GM19043 (cell line): ENCODE results near the gene AK4.

Experiments
- ATAC-seq: cut with Tn5 transposase; IDR thresholded peaks from one replicate; pipeline ENCODE4 v1.9.1; 2021; ENCODE audit warnings: low read depth; ENCODE audit not compliant: unreplicated experiment

Gene AK4

DNA sequence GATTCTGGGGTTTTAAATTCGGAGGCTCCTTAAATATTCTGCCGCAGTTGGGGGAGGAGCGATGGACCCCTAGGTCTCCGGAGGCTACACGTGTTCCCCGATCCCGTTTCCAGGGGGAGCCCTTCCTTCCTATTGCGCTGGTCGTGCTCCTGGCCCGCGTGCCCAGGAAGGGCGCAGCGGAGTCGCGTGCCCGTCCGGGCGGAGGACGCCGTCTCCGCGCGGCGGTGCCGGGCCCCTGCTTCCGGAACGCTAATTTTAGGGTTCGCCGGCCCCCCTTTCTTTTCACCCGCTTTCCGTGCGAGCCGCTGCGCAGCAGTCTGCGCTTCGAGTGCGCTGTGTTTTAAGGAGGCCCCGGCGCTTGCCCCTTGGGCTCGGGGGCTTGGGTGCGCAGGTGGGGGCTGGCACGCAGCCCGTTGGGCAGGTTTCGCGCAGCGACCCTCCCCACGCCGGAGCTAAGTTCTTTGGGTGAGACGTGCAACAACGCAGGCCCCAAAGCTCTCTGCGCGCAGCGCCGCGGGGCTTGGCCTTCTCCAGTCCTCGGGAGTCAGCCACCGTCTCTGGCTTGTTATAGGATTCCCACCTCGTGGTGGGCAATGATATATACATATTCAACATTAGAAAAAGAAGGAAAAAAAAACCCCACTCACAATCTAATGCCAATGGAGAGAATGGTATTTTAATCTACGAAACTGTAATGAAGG is 117.8 kb downstream of the AK4 start:
- ATAC-seq: no peak

DNA sequence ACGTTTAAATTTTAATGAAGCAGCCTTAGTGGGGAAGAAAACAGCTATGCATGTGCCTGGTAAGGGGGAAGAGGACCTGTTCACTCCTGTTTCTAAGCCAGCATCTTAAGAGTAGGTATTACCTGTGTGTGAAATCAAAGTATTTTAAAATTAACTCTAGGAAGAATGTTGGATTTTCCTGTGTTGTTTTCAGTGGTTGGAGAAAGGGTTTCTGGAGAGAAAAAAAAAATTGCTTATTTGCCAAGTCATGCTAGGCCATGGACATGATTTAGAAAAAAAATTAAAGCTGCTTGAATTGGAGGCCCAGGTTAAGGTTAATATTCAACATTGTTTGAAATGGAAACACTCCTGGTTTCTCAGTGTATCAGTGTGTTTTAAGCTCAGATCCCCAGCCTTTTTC is 118.5 kb downstream of the AK4 start:
- no peak for ATAC-seq

DNA sequence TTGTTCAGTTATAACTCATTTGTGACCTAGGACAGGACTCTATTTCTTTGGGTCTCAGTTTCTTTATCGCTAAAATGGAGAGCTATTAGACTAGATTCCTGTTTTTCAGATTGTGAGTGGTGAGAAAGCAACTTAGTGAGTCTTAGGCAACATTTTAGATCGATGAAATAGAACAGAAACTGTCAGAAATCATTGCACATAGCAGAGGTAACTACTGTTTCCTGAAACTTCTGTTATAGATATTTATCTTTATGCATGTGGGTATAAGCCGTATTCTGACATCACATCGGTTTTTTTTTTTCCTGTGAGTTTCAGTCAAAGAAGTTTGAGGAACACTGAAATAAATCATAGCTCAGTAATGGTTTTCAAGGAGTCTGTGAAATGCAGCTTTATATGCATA is 119.3 kb downstream of the AK4 start:
- ATAC-seq: no peak

DNA sequence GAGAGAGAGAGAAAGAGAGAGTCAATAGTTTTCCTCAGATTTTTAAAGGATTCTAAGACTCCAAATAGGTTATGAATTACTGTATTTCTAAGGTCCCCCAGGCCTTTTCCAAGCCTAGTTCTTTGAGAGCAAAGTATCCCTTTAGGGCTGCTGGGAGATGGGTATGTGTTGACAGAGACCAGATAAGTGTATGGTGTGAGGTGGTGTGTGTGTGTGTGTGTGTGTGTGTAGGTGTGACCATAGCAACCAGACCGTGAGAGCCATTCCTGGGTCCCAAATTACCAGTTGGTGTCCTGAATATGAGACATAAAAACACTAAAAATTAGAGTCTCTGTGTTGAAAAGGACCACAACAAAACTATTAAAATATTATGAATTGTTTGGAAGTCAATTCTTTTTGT is 119.7 kb downstream of the AK4 start:
- ATAC-seq: no peak

DNA sequence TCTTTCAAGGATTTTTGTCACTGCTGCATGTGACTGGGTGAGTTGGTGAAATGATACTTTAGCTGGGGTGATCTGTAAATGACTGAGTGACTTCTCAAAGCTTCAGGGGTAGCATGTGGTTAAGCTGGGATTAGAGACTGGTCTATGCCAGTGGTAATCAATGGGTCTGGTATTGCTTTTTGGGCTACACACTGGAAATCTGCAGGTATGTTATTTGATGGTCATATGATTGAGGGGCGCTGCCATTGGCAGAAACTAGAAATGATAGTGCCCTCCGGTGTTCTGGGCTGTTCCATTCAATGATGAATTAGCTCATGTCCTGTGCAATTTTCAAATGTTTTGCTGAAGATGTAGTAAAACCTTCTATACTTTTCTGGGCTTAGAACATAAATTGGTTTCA is 121.6 kb downstream of the AK4 start:
- ATAC-seq: no peak

DNA sequence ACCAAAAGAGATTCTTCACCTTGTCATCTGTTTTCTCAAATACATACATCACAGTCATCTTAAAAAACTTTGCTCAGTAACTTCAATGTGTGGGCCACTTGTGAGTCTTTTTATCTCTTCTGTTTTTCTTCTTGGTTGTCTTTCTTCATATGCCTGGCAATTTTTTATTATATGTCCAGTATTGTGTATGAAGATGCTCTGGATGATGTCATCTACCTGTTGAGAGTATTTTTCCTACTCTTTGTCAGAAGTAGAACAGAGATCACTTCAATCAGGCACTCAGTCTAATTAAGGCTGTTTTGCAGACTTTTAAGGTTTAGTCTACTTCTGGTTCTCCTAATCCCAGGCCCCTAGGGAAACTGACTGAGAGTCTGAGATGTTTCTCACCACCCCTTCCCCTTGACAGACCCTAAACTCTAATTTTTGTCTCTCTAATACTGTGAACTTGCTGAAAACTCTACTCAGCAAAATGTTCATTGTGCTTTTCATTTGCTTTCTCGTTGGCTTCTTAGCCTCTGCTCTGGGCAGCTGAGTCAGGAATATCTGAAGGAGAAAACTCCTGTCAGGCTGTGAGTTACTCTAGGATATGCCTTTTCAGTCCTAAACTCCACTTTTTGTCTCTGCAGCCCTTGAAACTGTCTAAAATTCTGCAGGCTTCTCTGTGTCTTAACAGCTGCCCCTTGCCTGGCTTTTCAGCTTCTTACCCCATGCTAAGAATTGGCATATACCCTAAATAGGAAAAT is 128.4 kb downstream of the AK4 start:
- ATAC-seq: no peak

DNA sequence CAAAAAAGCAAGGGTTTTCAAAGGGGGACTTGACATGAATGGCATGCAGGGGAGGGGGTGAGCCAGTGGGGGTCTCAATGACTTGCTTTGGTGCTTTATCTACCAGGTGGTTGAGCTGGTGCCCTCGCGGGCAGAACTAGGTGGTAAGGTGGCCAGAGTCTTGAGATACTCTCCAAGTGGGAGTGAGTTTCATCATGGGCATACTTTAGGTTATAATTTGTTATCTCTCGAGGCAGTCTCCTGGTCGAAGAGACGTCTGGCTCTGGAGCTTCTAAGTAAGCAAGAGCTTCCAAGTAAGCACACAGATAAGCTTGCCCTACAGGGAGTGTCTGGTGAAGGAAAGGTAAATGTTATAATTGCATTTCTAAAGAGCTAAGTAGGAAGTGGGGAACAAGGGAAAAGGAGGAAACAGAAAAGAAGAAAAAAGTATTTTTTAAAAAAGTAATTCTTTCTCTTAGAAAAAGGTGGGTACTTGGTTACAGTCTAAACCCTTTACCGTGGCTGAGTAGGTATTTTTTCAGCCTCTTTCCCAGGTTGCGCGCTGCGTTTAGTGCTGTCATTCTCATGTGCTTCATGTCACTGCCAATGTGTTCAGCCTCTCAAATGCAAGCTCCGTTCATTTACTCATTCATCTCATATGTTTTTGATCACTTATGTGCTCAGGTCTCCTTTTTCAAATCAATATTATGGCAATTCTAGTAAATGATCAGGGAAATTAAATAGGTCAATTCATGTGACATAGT is 129.8 kb downstream of the AK4 start:
- no peak for ATAC-seq

DNA sequence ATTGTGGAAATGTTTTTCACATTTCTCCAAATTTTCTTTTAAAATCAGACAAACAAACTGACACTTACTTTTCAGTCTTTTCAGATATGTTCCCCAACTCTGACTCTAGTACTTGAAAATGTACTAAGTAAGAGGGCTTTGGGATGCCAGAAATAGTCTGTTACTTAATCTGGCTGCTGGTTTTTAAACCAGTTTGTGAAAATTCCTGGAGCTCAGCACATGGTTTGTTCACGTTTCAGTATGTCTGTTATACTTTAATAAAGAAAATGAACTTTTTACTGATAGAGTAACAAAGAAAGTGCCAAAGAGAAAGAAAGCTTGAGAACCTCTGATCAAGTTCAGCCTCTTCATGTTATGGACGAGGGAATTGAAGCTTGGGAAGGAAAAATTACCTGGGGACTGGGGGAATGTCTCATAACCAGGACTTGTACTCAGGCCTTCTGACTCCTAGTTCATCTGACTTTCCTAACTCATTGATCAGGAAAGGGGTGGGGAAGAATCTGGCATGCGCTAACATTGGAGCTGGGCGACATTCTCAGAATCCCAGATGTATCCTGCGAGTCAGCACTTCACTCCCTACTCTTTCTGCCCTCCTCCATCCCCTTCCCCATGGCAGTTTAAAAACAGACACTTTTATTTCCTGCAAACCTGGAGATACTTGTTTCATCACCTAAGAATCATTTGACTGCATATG is 130.5 kb downstream of the AK4 start:
- ATAC-seq: no peak

DNA sequence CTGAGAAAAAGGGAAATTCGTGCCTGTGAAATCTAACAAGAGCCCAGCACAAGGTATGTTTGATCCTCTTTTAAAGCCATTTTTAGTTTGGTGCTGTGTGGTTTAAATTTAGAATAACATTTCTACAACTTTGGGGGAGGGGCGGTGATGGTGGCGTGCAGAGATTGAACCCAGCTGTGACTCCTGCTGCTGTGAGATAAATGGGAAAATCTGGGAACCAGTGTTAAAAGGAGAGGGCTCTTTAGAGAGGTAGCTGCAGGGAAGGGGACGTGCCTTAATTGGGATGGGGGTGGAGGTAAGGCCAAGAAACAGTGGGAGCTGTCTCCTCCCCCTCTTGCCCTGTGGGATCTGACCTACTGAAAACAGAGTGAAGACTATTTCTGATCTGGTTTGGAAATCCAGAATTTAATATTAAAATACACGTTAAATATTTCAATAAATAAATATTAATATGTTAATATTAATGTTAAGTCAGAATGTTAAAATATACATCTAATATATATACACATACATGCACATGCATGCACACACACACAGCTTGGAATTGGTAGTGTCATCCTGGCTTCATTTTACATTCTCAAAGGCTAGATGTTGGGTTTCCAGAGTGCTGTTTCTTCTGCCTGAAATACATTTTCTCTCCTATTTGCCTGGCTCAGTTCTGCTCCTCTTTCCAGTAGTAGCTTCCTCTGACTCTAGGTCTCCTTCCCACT is 131.2 kb downstream of the AK4 start:
- ATAC-seq: no peak
